Breast epithelium (tissue), 3 donors: Measurements from ENCODE around the gene AGAP1.

Experiments used
- CTCF ChIP-seq, 3 donors: fragments of 450-650 bp; IDR thresholded peaks; one replicate each; pipeline ENCODE4 v1.5.1; 2016 to 2017; ENCODE audit warnings: antibody characterized with exemption in 3 of 3, mild to moderate bottlenecking in 3 of 3, moderate library complexity in 3 of 3
- POLR2A ChIP-seq: fragments of 450-650 bp; IDR thresholded peaks from one replicate; pipeline ENCODE4 v1.6.1; 2016; ENCODE audit warnings: antibody characterized with exemption, mild to moderate bottlenecking, moderate library complexity

GRCh38 chr2:236075802-236076201 lies 582.0 kb downstream of the AGAP1 start:
- no peak for TF ChIP-seq CTCF (IDR thresholded peaks at IDR 0.05)
- TF ChIP-seq POLR2A = no peak
